Measurements from ENCODE around the gene PGLYRP2. TPM values are rescaled to one million over a fixed set of nuclear protein-coding genes. Genes with fewer than 3 reads are reported as not detected.

PGLYRP2 gene
- total RNA-seq, 1 experiment from 2014 or later: not detected

- peaks cover 18 to 25% of the 10 kb centered on the region in 2 experiments for H3K4me1 ChIP-seq (ENCODE audit: control insufficient read depth in 1 of 2, insufficient read depth in 2 of 2, low read length in 2 of 2)
- H3K27me3 ChIP-seq (ENCODE audit: insufficient read depth, low read length): no peaks in the 10 kb centered on the region
- H3K4me3 ChIP-seq (replicated peaks in 1 of 2; ENCODE audit: low read depth in 1 of 2, low read length in 2 of 2): no peak overlapping the region
- peaks cover 54% of the 10 kb centered on the region for H3K79me2 ChIP-seq (ENCODE audit: insufficient read depth, low read length)
- ATAC-seq (no peak), DNase-seq (ENCODE audit: low read depth, low spot score) (no peak)
- TF ChIP-seq SP1 (IDR thresholded peaks at IDR 0.05; ENCODE audit: low read depth) (no peak), FOSL1 (IDR thresholded peaks at IDR 0.05; ENCODE audit: low read depth) (no peak), RAD21 (IDR thresholded peaks at IDR 0.05; ENCODE audit: low read depth) (no peak), TCF7L2 (IDR thresholded peaks at IDR 0.05; ENCODE audit: borderline replicate concordance, extremely low read depth, insufficient read depth, insufficient read length) (no peak), CBX3 (IDR thresholded peaks at IDR 0.05; ENCODE audit: low read depth) (no peak), ZNF274 (IDR thresholded peaks at IDR 0.05; ENCODE audit: low read depth, low read length) (no peak), ZBTB33 (IDR thresholded peaks at IDR 0.05; ENCODE audit: extremely low read depth, insufficient replicate concordance, low read length) (no peak), POLR2AphosphoS5 (IDR thresholded peaks at IDR 0.05; ENCODE audit: low read depth, low read length) (no peak)
- ChIA-PET CTCF (no interaction called here), POLR2A (interaction anchor here (1.3 kb wide), 1 partner anchor 11 kb away, joined by 5 read pairs; the partner anchor contains the start of gene AKAP8L), RAD21 (ENCODE audit: low non-redundant PET in 1 of 2, low total read pairs in 2 of 2, uncharacterized antibody in 2 of 2, unreplicated experiment in 2 of 2) (no interaction called here)
- H3K9me2 ChIP-seq (ENCODE audit: insufficient read depth): no peaks in the 10 kb centered on the region
- H4K20me1 ChIP-seq (ENCODE audit: insufficient read depth): no peaks in the 10 kb centered on the region
- no TSS peak for BruUV-seq (replicated peaks)
- H3K9me3 ChIP-seq (ENCODE audit: control insufficient read depth in 1 of 2, insufficient read depth in 1 of 2, low read depth in 1 of 2, low read length in 2 of 2): no peaks in the 10 kb centered on the region
- H2AFZ ChIP-seq (ENCODE audit: low read depth, low read length, poor library complexity, severe bottlenecking): no peak overlapping the region
- H3K36me3 ChIP-seq (ENCODE audit: control insufficient read depth in 1 of 2, insufficient read depth in 2 of 2, low read length in 2 of 2): peaks cover 12 to 29% of the 10 kb centered on the region in 2 experiments; a peak in 3 of 4 replicates
- peak overlapping the region; percentile 85; the same call in 1 of the 2 replicates for H3K4me2 ChIP-seq (ENCODE audit: low read length)
- H3K27ac ChIP-seq (ENCODE audit: low read depth, low read length): no peak overlapping the region
- intact Hi-C loops (cut with micrococcal nuclease): no loop called here
- no peak overlapping the region for H3K9ac ChIP-seq (ENCODE audit: low read length)
Observed at GRCh38 chr19:15429825-15430467, 49.4 kb downstream of the PGLYRP2 start.
